SK-N-SH (cell line): Measurements from ENCODE around the gene DEFB126. TPM values are rescaled to one million over a fixed set of nuclear protein-coding genes. Genes with fewer than 3 reads are reported as not detected.

Experiments used
- CTCF ChIA-PET: fragments of 300-600, 350-600 bp; formaldehyde crosslinking; extraction: SDS; loops from one replicate; lab custom pipeline; 2021; lab: Yijun Ruan, JAX
- POLR2A ChIA-PET: fragments of 350-600 bp; sonication (Branson Sonifier 250); formaldehyde crosslinking; extraction: SDS; loops from one replicate; lab custom pipeline; 2020; ENCODE audit warnings: antibody characterized with exemption, inconsistent platforms; lab: Yijun Ruan, JAX
- DNase-seq: peaks from one replicate; pipeline ENCODE4 v3.0.0; 2012
- H2AFZ ChIP-seq: fragments of 200-600 bp; sonication (generic); 2 replicates; pipeline ENCODE4 v1.8.1; 2016; ENCODE audit warnings: antibody characterized with exemption, mild to moderate bottlenecking, low read depth
- H3F3A ChIP-seq: fragments of 200-600 bp; sonication (generic); replicated peaks from 2 replicates; pipeline ENCODE3; 2016; ENCODE audit warnings: antibody characterized with exemption, mild to moderate bottlenecking; ENCODE audit not compliant: insufficient read depth
- H3K27ac ChIP-seq, 2 experiments: fragments of 200-500 bp in 1 of 2; fragments of 200-600 bp in 1 of 2; sonication (Bioruptor generic) in 1 of 2; sonication (generic), shearing (Covaris generic) in 1 of 2; 2 replicates each; pipeline versions ENCODE4 v1.5.1 to v1.6.1; 2014 to 2016; ENCODE audit warnings: low read depth in 2 of 2, inconsistent platforms in 1 of 2, low read length in 1 of 2, mild to moderate bottlenecking in 1 of 2, mixed read lengths in 1 of 2
- H3K27me3 ChIP-seq: fragments of 200-600 bp; sonication (generic), shearing (Covaris generic); 2 replicates; pipeline ENCODE4 v1.6.1; 2016; ENCODE audit warnings: mixed run types; ENCODE audit not compliant: insufficient read depth
- H3K36me3 ChIP-seq, 2 experiments: fragments of 200-500 bp in 1 of 2; fragments of 200-600 bp in 1 of 2; sonication (Bioruptor generic) in 1 of 2; sonication (generic) in 1 of 2; replicated peaks in 1 of 2; 2 replicates each; pipeline versions ENCODE3 to v1.5.1; 2014 to 2016; ENCODE audit warnings: low read length in 1 of 2, mild to moderate bottlenecking in 1 of 2; ENCODE audit not compliant: insufficient read depth in 2 of 2, control insufficient read depth in 1 of 2
- H3K4me1 ChIP-seq, 2 experiments: fragments of 200-500 bp in 1 of 2; fragments of 200-600 bp in 1 of 2; sonication (Bioruptor generic) in 1 of 2; sonication (generic), shearing (Covaris generic) in 1 of 2; 2 replicates each; pipeline versions ENCODE4 v1.5.1 to v1.6.1; 2014 to 2016; ENCODE audit warnings: low read depth in 1 of 2, low read length in 1 of 2, mixed run types in 1 of 2; ENCODE audit not compliant: insufficient read depth in 2 of 2, control insufficient read depth in 1 of 2
- H3K4me2 ChIP-seq: fragments of 200-600 bp; sonication (generic), shearing (Covaris generic); 2 replicates; pipeline ENCODE4 v1.6.1; 2017; ENCODE audit warnings: mixed run types
- H3K4me3 ChIP-seq, 2 experiments: fragments of 200-500 bp in 1 of 2; fragments of 200-600 bp in 1 of 2; sonication (Bioruptor generic) in 1 of 2; sonication (generic), shearing (Covaris generic) in 1 of 2; 2 replicates each; pipeline versions ENCODE4 v1.5.1 to v1.8.1; 2014 to 2016; ENCODE audit warnings: low read depth in 2 of 2, inconsistent platforms in 1 of 2, low read length in 1 of 2, mild to moderate bottlenecking in 1 of 2, mixed read lengths in 1 of 2, moderate library complexity in 1 of 2
- H3K79me2 ChIP-seq: fragments of 200-600 bp; sonication (generic); 2 replicates; pipeline ENCODE4 v1.8.1; 2017; ENCODE audit warnings: mild to moderate bottlenecking; ENCODE audit not compliant: insufficient read depth
- H3K9ac ChIP-seq: fragments of 200-600 bp; sonication (generic); 2 replicates; pipeline ENCODE4 v1.6.1; 2017; ENCODE audit warnings: mixed run types
- H3K9me2 ChIP-seq: fragments of 200-600 bp; sonication (generic); 2 replicates; pipeline ENCODE4 v1.6.1; 2017; ENCODE audit warnings: mixed run types
- H3K9me3 ChIP-seq: fragments of 200-600 bp; sonication (generic); 2 replicates; pipeline ENCODE4 v1.6.1; 2017; ENCODE audit warnings: mixed run types, mild to moderate bottlenecking, moderate library complexity
- H4K20me1 ChIP-seq: fragments of 200-600 bp; sonication (generic); 2 replicates; pipeline ENCODE4 v1.6.1; 2017; ENCODE audit warnings: mild to moderate bottlenecking, mixed run types; ENCODE audit not compliant: insufficient read depth
- EZH2phosphoT487 ChIP-seq: fragments of 200-600 bp; sonication (generic); IDR thresholded peaks from 2 replicates; pipeline ENCODE4 v1.6.1; 2017; ENCODE audit warnings: low read depth, mixed run types, mild to moderate bottlenecking, antibody characterized with exemption, moderate library complexity, borderline replicate concordance
- FOSL2 ChIP-seq: IDR thresholded peaks from 2 replicates; pipeline ENCODE4 v1.4.0; 2012; ENCODE audit warnings: low read depth, mild to moderate bottlenecking, moderate library complexity, borderline replicate concordance
- FOXJ3 ChIP-seq: sonication (generic); formaldehyde crosslinking; IDR thresholded peaks from 2 replicates; pipeline ENCODE4 v1.5.1; 2020; ENCODE audit warnings: mild to moderate bottlenecking, missing genetic modification reagents
- MAX ChIP-seq: IDR thresholded peaks from 2 replicates; pipeline ENCODE4 v1.4.0; 2012; ENCODE audit warnings: low read depth
- MXI1 ChIP-seq: IDR thresholded peaks from 2 replicates; pipeline ENCODE4 v1.6.1; 2012; ENCODE audit warnings: mild to moderate bottlenecking, low read depth, low read length, improper control_type of control experiment
- NRF1 ChIP-seq: IDR thresholded peaks from 2 replicates; pipeline ENCODE4 v1.6.1; 2012; ENCODE audit warnings: low read depth, mild to moderate bottlenecking, low read length
- POLR2AphosphoS5 ChIP-seq: IDR thresholded peaks from 2 replicates; pipeline ENCODE4 v1.6.1; 2012; ENCODE audit warnings: low read depth, low read length
- RAD21 ChIP-seq: IDR thresholded peaks from 2 replicates; pipeline ENCODE4 v1.6.1; 2012; ENCODE audit warnings: mild to moderate bottlenecking, low read length
- RCOR1 ChIP-seq: fragments of 150-350 bp; IDR thresholded peaks from 2 replicates; pipeline ENCODE4 v1.6.1; 2017; ENCODE audit warnings: antibody characterized with exemption, low read length
- REST ChIP-seq: IDR thresholded peaks from 2 replicates; pipeline ENCODE4 v1.6.1; 2012; ENCODE audit warnings: mild to moderate bottlenecking, low read depth, low read length, moderate library complexity
- TAF1 ChIP-seq: IDR thresholded peaks from 2 replicates; pipeline ENCODE4 v1.6.1; 2012; ENCODE audit warnings: low read depth, mild to moderate bottlenecking, low read length, moderate library complexity, borderline replicate concordance
- USF1 ChIP-seq: IDR thresholded peaks from 2 replicates; pipeline ENCODE4 v1.4.0; 2012; ENCODE audit warnings: low read depth, borderline replicate concordance
- ZBTB33 ChIP-seq: IDR thresholded peaks from 2 replicates; pipeline ENCODE4 v1.4.0; 2012; ENCODE audit warnings: low read depth, borderline replicate concordance
- WGBS: methylation state at CpG from one replicate; pipeline ENCODE4 v1.1.6; 2017; ENCODE audit warnings: low lambda C conversion rate; 5-methylcytosine and 5-hydroxymethylcytosine counted together
- polyA plus RNA-seq, 3 experiments: library from polyadenylated mRNA; depleted of rRNA; stranded (reverse); fragments of >200 nt; gene quantifications; 2 replicates each; pipeline ENCODE4 v1.2.3, GENCODE V29; 2012

DEFB126 gene
- polyA plus RNA-seq, 1 of the 3 experiments (the other 2 are of a cell fraction), result not detected

- DNase-seq, result no peak
- no peak within 1 kb of the TSS for H2AFZ ChIP-seq
- no peaks in the 10 kb centered on the region; the same call in 1 of the 2 replicates for H3K27me3 ChIP-seq
- H3F3A ChIP-seq, result no peaks in the 10 kb centered on the region
- CTCF ChIA-PET, result no interaction called here
- H3K9me2 ChIP-seq, result no peaks in the 10 kb centered on the region
- no peak within 1 kb of the TSS for H3K9ac ChIP-seq
- no peaks in the 10 kb centered on the region for H3K9me3 ChIP-seq
- no peak within 1 kb of the TSS for H3K4me3 ChIP-seq
- H4K20me1 ChIP-seq, result no peaks in the 10 kb centered on the region
- no peak within 1 kb of the TSS for H3K4me2 ChIP-seq
- no peak within 1 kb of the TSS for H3K27ac ChIP-seq
- H3K36me3 ChIP-seq, result no peaks in the 10 kb centered on the region
- POLR2A ChIA-PET, result no interaction called here
- H3K79me2 ChIP-seq, result no peaks in the 10 kb centered on the region
- 36% methylated on average over 5 of the region's 5 CpGs for WGBS
- TF ChIP-seq NRF1, result no peak
- no peak for TF ChIP-seq RAD21
- no peak for TF ChIP-seq ZBTB33
- no peak for TF ChIP-seq MXI1
- TF ChIP-seq MAX, result no peak
- TF ChIP-seq RCOR1, result no peak
- no peak for TF ChIP-seq USF1
- TF ChIP-seq FOXJ3 (CRISPR knock-in tag), result no peak
- TF ChIP-seq FOSL2, result no peak
- TF ChIP-seq EZH2phosphoT487, result no peak
- no peak for TF ChIP-seq POLR2AphosphoS5
- H3K4me1 ChIP-seq, result no peaks in the 10 kb centered on the region
Measured at GRCh38 chr20:157154-157553, 14.8 kb downstream of the DEFB126 start, which contains the start of gene DEFB127. DEFB127 (plus strand) TSS chr20:157454; CDS start chr20:157545, 91 bp downstream.

GRCh38 chr20:164618-165017, 22.2 kb downstream of the DEFB126 start:
- 11% methylated on average over 3 of the region's 3 CpGs for WGBS
- no peaks in the 10 kb centered on the region for H3K79me2 ChIP-seq
- TF ChIP-seq FOXJ3 (CRISPR knock-in tag) (no peak), TAF1 (no peak), REST (no peak)
- no peak overlapping the region for H3K4me3 ChIP-seq
- H3K9me2 ChIP-seq, result no peaks in the 10 kb centered on the region
- H2AFZ ChIP-seq, result no peak overlapping the region
- H3K27me3 ChIP-seq, result no peaks in the 10 kb centered on the region
- no peak overlapping the region for H3K27ac ChIP-seq
- H3K4me1 ChIP-seq, result no peaks in the 10 kb centered on the region
- no peaks in the 10 kb centered on the region for H3K36me3 ChIP-seq
- no peaks in the 10 kb centered on the region for H3F3A ChIP-seq
- CTCF ChIA-PET, result no interaction called here
- no peak for DNase-seq
- POLR2A ChIA-PET, result no interaction called here
- no peaks in the 10 kb centered on the region for H4K20me1 ChIP-seq
- no peaks in the 10 kb centered on the region for H3K9me3 ChIP-seq
- H3K4me2 ChIP-seq, result no peak overlapping the region
- H3K9ac ChIP-seq, result no peak overlapping the region
